ENCODE measurements around the gene ZNF175.
"Not testable (repeated sequence)": the region's sequence is repeated elsewhere in the genome, so short reads cannot be mapped to it uniquely, and the experiment has no call there.

ZNF175 gene

DNA sequence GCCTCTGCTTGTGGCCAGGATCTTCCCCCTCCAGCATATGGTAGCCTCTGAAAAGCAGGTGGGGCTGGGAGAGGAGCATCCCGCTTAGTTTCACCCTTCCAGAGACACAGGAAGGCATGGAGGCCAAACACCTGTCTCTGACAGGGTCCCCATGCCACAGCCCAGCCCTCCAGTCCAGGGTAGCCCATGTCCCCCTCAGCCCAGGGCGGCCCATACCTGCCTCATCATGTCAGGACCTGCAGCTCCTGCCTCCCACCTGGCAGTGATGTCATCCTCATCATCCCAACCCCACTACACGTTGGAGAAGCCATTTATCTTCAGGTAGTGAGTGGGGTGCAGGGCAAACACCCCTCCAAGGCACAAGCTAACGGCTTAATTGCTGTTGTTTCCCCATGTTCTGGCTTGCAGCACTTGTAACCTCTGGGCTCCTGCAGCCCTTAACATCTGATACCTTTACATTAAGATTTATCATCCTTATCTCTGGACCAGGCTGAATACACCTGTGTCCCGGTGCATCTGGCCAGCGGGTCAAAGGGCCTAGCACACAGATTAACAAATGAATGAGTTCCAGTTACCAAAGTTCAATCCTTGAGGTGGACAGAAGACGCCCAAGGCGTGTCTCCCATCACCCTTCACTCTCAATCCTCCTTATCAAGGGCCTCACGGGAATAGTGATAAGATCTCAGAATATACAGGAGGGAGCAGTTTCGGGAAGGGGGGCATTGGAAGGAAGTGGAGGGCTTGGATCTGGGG is 22.2 kb downstream of the ZNF175 start:
- DNase-seq: no peak

DNA sequence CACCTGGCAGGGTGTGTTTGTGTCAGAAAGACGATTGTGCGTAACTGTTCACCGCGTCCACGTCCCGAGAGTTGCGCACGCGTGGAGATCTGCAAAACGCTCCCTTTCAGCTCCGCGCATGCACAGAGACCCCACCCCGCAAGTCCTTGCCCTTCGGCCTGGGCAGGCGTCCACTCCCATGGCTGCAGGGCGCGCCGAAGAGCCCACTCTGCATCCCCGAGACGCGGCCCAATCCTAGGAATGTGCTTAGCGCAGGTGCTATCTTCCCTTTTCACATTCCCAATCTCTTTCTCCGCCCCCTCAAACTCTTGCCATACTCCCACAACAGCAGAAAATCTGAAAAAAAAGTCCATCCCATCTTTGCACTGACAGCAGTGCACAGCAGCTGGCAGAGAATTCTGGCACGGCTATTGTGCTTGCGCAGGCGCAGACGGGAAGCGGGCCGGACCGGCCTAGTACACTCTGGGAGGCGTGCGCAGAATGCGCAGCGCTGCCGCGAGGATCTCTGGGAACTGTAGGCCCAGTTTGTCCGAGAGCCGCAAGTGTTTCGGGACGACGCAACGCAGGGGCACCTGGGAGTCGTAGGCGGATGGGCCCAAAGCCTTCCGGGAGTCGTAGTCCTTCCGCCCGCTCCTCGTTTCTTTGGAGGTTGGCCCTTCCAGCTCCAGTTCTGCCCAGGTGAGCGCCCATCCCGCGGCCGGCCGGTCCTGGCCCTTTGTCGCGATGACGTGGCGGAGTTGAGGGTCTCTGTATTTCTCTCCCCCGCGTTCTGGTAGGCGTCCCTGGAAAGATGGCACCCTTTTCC is 23.1 kb downstream of the ZNF175 start:
- DNase-seq: peak; percentile 95

DNA sequence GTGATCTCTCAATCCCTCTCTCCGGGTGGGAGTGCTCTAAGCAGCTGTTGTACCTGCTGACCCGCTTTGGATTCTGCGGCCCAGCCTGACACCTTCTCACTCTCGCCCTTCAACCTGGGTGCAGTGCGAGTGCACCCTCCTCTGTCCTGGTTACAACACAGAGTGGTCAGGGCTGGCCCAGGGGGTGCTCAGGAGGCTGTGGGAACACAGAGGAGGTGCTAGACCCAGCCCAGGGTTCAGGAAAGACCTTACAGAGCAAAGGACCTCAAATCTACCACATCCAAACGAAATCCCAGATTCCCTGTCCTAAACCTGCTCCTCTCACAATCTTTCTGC is 23.7 kb downstream of the ZNF175 start:
- DNase-seq: no peak

DNA sequence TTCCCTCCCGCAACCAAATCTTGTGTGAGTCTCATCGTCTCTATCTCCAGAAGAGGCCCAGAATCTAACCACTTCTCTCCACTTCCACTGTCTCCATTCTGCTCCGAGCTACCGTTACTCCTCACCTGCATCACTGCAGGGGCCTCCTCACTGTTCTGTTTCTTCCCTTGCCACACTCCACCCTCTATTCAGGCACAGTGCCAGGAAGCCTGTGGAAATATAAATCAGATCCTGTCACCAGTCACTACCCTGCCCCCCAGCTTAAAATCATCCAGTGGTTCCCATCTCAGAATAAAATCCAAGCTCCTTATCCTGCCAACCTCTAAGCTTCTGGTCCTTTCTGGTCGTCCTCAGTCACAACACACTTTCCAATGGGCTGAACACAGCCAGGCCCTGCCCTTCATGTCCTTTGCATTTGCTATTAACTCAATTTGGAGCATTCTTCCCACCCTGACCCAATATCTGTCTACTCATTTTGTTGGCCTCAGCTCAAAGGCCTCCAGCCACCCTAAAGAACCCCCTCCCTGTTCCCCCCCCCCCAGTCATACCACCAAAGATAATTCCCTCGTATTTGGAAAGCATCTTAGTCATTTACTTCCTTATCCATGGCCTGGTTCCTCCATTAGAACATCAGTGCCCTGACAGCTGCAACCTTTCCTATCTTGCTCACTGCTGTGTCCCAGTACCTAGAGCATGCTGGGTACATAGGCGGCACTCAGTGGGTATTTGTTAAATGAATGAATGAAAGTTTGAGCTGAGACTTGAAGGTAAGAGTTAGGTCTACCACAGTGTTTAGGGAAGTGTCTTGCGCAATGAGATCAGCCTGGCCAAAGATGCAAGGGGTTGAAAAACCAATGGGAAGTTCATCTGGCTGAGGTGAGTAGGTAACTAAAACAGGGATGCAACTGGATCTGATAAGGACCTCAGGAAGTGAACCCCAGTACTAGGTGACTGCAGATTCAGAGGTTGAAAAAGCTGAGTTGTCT is 24.4 kb downstream of the ZNF175 start:
- DNase-seq: no peak

DNA sequence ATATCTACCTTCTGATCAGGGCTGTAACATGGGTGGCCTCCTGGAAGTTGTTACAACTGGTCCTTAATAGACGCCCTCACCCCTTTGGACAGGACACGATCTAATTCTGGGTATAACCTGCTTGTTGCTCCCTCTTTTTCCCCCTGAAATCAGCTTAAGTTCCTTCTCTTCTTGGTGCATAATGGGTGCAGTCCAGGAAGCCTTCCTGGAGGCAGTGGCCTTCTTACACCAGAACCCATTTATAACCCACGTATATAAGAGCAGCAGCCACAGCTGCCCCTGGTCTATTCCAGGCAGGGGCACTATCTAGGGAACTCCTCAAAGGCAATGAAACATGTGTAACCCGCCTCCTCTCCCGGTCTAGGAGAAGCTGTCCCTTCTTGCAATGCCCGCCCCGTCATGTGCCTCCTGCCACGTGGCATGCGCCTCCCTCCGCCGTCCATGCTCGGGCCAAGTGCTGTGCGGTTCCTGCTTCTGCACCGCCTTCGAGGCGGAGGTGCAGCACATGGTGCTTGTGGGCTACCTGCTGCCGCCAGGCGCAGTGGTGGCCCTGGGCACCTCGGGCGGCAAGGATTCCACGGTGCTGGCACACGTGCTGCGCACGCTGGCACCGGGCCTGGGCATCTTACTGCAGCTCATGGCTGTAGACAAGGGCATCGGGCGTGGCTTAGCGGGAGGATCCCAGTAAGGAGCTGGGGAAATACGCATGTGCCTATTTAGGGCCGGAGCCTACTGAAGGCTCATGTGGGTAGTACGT is 27.3 kb downstream of the ZNF175 start:
- DNase-seq: no peak

DNA sequence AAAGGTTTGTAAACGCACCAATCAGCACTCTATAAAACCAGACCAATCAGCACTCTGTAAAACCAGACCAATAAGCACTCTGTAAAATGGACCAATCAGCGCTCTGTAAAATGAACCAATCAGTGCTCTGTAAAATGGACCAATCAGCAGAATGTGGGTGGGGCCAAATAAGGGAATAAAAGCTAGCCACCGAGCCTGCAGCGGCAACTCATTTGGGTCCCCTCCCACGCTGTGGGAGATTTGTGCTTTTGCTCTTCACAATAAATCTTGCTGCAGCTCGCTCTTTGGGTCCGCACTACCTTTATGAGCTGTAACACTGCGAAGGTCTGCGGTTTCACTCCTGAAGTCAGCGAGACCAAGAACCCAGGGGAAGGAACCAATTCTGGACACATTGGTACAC is 28.0 kb downstream of the ZNF175 start:
- DNase-seq: no peak

DNA sequence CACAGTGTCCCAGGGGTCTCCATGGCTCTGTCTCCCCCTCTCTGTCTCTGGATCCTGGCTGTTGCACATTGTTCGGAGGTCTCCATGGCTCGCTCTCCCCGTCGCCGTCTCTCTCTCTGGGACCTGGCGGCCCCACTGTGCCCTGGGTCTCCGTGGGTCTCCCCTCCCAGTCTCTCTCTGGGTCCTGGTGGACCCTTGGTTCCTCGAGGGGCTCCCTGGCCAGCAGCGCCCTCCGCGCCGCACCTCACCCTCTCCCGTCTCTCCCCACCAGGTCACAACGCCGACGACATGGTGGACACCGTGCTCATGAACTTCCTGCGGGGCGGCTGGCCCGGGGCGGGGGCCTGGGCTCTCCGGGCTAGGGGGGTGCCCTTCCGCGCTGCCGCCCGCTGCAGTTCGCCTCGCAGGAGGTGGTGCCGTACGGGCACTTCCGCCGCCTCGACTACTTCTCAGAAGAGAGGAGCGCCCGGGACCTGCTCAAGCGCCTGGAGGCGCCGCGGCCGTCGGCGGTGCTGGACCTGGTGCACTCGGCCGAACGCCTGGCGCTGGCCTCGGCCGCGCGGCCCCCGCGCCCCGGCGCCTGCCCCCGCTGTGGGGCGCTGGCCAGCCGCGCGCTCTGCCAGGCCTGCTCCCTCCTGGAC is 30.0 kb downstream of the ZNF175 start:
- no peak for DNase-seq

DNA sequence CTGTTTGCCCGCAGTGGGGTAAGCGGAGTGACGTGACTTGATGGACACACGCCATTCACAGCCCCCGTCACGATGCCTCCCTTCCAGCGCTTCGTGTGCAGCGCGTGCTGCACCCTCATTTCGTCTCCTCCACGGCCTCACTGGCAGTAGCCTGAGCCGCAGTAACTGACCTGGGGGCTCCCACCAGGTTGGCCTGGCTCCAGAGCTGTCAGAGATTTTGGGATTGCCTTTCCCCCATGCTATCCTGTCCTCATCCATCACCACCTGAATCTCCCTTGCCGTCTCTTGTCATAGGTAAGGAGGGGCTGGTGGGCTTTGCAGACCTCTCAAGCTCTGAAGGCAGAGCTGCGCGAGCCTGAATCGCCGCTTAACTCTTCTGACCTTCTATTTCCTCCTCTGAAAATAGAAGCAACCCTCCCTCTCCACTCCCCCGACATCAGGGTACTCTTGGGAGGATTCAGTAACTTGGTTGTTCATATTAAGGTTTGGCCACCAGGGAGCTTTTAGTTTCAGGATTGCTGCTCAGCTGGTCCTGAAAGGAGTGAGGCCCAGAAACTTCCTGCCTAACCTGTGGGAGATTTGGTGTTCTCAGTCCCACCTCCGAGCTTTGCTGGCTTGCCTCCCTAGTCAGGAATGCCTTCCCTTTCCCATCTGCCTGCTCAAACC is 31.2 kb downstream of the ZNF175 start:
- DNase-seq: no peak

DNA sequence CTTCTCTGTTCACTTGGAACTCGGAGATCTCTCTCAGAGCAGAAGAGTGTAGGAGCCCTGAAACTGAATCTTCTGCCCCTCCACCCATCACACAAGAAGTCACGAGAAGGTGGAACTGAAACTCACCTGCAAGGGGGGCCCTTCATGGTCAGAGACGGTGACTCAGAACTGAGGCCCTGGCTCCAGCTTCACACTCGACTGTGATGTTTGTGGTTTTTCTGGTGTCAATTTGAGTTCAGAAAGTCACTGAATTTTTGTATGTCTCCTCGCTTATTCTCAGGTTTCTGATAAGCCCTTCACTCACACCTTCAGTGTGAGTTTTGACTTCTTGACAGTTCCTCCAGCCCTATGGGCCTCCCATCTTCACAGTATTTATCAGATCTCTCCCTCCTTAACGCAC is 36.0 kb downstream of the ZNF175 start:
- DNase-seq: no peak

DNA sequence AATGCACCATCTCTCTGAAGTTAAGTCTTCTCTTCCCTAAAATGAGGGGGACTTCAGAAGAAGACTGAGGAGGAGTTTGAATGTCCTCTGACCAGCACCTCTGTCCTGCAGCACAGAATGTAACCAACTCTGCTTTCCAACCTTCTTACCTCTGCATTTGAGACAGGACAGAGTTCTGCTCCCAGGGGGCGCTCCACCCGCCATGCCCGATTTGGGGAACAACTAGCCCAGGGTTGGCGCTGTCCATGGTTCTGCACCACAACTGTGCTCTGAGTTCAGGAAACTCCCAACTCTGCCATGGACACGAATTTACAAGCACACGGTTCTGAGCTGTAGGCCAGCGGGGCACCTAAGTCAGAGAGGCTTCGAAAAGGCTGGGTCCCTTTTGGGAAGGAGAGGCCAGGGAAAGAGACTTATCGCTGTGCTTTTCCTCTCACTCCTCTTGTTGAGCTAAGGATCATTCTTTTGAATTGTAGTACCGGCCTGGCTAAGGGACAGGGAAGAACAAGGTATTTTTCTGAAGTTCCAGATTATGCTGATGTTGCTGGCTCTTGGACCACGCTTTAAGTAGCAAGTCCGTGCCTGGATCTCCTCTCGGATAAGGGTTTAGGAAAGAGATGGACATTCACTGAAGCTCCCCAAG is 37.0 kb downstream of the ZNF175 start:
- no peak for DNase-seq

DNA sequence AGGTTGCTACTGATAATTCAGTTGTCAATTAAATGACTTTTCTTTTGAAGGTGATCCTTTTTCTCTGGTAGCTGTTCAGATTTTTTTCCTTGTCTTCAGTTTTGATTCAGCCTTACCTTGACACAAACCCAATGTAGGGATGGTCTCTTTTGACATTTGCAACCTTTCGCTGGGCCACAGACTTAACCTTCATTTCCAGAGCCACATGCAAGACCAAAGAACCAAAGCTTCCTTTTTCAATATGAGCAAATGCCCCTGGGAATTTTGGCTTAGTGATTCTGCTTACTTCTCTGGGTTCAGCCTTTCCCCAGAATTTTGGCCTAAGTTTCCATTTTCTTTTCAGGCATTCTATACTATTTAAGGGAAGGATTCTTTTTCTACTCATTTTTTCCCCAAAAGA is 39.5 kb downstream of the ZNF175 start:
- DNase-seq: no peak

DNA sequence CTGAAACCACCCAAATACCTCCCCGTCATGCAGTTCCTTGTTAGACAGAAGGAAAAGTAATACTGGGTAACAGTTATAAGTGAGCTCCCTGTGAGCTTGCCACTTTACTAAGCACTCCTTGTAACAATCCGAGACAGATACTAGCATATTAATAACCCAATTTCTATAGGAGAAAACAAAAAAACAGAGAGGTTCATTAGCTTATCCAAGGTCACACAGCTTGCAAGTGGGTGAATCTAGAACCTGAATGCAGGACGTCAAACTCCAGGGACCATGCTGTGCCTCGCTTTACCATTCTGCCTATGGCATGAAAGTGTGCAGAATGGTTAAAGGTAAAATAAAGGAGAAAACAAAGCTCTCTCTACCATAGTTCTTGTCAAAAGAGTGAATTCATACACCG is 43.7 kb downstream of the ZNF175 start:
- no peak for DNase-seq

DNA sequence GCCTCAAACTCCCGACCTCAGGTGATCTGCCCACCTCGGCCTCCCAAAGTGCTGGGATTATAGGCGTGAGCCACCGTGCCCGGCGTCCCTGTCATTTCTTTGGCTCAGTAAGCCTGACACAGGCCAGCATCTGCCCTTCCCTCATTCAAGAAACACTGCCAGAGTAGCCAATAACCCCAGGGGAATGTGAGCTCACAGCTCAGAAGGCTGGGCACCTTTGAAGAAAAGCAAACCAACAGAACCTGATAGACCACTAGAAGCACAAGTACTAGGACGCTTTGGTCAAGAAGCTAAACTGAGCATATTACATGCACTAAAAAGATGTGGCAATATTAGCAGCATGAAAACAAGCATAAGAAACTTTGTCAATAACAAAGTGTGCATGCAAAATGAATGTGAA is 44.9 kb downstream of the ZNF175 start:
- no peak for DNase-seq

DNA sequence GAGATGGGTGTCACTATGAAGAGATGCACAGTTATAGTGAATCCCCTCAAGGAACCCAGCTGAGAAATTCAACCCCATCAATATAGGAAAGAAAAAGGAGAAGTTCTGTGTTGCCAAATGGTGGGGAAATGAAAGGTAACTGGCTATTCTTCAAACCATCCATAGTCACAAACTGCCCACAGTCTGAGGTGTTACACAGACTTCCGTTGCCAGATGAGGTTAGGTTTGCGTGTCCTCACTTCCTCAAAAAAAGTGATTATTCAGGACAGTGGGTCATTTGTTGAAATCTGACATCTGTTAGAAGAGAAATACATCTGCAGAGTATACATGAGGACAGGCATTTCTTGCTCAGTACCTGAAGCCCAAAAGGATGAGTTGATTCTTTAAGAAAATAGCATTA is 50.1 kb downstream of the ZNF175 start:
- DNase-seq: no peak

DNA sequence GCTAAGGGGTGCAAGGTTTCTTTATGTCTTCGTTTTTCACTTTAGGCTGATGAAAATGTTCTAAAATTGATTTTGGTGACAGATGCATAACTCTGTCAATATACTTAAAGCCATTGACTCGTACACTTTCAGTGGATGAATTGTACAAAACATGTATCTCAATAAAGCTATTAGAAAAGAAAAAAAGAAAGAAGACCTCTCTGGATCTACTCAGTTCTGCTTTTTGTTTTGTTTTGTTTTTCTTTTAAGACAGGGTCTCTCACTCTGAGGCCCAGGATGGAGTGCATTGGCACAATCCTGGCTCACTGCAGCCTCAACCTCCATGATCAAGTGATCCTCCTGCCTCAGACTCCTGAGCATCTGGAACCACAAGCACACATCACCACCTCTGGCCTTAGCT is 55.6 kb downstream of the ZNF175 start:
- DNase-seq: no peak

DNA sequence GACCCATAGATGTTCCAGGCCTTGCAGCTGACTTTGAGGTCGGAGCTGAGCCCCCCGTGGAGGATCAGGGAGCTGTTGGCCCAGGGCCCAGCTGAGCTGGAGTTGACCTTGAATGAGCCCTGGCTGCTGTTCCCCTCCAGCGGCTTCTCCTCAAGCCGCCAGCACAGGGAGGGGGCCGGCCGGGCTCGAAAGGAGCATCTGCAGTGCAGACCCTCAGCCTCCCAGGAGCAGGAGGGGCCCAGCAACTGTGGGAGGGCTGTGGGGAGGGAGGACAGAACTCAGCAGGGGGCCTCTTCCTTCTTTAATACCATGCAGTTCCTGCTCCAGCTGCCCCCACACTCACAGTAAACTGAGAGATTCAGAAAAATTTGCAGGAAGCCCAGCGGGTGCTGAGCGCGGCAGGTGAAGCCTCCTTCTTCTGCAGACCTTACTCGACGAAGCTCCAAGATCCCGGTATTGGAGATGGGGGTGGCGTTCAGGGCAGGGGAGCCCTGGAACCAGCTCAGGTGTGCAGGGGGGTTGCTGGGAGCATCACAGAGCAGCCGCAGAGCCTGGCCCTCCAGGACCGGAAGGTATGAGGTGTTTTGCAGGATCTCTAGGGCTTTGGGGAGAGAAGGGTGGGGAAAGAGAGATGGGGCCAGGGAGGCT is 56.5 kb downstream of the ZNF175 start:
- no peak for DNase-seq

DNA sequence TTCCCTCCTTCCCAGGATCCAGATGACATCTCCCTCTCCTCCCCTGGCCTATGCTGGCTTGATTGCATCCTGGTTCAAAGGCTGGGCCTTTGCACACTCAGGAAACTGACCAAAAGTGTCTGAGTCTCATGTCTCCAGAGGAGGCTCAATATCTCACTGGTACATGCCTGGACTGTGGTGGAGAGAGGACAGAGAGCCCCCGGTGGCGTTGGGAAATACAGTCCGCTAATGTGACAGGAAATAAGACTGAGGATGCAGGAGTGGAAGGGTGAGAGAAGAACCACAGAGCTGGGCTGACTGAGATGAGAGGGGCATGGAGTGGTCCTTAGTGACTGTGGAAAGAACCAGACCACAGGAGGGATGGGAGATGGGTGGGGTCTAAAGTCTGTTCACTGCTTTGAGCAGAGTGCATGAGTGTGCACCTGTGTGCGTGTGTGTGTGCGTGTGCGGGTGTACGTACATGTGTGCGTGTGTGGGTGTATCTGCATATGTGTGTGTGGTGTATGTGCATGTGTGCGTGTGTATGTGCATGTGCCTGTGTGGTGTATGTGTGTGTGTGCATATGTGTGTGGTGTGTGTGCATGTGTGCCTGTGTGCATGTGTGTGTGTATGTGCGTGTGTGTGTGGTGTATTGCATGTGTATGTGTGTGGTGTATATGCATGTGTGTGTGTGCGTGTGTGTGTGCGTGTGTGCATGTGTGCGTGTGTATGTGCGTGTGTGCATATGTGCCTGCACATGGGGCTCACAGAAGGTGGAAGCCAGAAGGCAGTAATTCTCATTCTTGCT is 57.3 kb downstream of the ZNF175 start:
- no peak for DNase-seq

DNA sequence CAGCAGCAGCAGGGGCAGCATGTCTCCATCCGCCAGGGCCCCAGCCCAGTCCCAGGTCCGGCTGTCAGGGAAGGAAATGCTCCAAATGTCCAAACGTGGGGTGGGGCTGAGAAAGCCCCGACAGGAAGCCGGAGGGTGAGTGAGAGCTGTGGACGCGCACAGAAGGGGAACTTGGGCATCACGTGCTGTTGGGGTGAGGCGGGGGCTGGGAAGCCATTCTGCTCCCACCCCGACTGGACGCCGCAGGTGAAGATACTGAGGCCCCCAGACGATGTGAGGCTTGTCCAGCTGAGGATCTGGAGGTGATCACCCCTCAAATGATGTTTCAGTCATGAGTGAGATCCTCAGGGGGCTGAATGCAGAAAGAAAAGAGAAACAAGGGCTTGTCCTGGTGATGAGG is 59.2 kb downstream of the ZNF175 start, which contains the start of gene SIGLEC5:
Gene SIGLEC5 (minus strand): TSS at position 87 of the 400 bp plus-strand sequence. CDS start 66 bp downstream, at position 21.
- not testable (repeated sequence) for DNase-seq

DNA sequence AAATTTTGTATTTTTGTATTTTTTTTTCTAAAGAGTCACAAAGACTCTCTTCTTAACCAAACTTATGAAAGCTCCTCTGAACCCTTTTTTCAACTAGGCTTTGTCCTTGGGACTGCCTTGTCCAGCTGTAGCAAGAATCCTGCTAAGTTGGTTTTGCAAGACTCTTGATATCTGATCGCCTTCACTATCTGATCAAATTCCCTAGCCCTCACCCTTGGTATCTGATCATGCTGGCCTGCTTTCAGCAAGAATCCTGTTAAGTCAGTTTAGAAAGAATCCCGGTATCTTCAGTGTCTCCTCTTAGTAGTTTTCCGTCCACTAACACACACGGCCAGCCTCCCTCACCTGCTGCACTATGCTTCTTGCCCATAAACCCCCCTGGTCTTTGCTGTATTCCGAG is 61.0 kb downstream of the ZNF175 start:
- DNase-seq: no peak
